ENCODE data around the gene ISG15.
"Not testable (repeated sequence)": the region's sequence is repeated elsewhere in the genome, so short reads cannot be mapped to it uniquely, and the experiment has no call there.

The ISG15 gene

GRCh38 chr1:985126-985525 lies 28.2 kb upstream of the ISG15 start:
- no peaks in the 10 kb centered on the region for H3K9me2 ChIP-seq (replicated peaks; ENCODE audit: insufficient read depth, low read length)

GRCh38 chr1:988061-988460 lies 25.2 kb upstream of the ISG15 start:
- not testable (repeated sequence) for H3K9me3 ChIP-seq (ENCODE audit: insufficient read depth, low read length); H3K4me2 ChIP-seq (ENCODE audit: low read depth, low read length, poor library complexity, severe bottlenecking); H3K79me2 ChIP-seq (ENCODE audit: insufficient read depth, low read length); H3K9ac ChIP-seq (ENCODE audit: low read length); H3K4me3 ChIP-seq (ENCODE audit: insufficient read depth, low read length, poor library complexity, severe bottlenecking); H3F3A ChIP-seq (ENCODE audit: insufficient read depth); H3K27ac ChIP-seq (ENCODE audit: low read depth, low read length); H3K9me2 ChIP-seq (replicated peaks; ENCODE audit: insufficient read depth, low read length); H3K36me3 ChIP-seq (ENCODE audit: low read length); H4K20me1 ChIP-seq (ENCODE audit: low read depth, low read length); H2AFZ ChIP-seq (ENCODE audit: low read depth, low read length, severe bottlenecking); H3K27me3 ChIP-seq (ENCODE audit: low read length)

More at GRCh38 chr1:985126-985525, 28.2 kb upstream of the ISG15 start:
- Histone ChIP-seq H3K27me3 (ENCODE audit: low read length) (no peaks in the 10 kb centered on the region), H3F3A (ENCODE audit: insufficient read depth) (no peaks in the 10 kb centered on the region), H3K27ac (ENCODE audit: low read depth, low read length) (no peak overlapping the region), H3K9me3 (ENCODE audit: insufficient read depth, low read length) (no peaks in the 10 kb centered on the region), H2AFZ (ENCODE audit: low read depth, low read length, severe bottlenecking) (no peak overlapping the region), H3K36me3 (ENCODE audit: low read length) (no peaks in the 10 kb centered on the region), H3K4me2 (ENCODE audit: low read depth, low read length, poor library complexity, severe bottlenecking) (no peak overlapping the region), H4K20me1 (ENCODE audit: low read depth, low read length) (no peaks in the 10 kb centered on the region), H3K79me2 (ENCODE audit: insufficient read depth, low read length) (no peaks in the 10 kb centered on the region), H3K9ac (ENCODE audit: low read length) (no peak overlapping the region), H3K4me3 (ENCODE audit: insufficient read depth, low read length, poor library complexity, severe bottlenecking) (no peak overlapping the region)
- TF ChIP-seq CTCF (IDR thresholded peaks at IDR 0.05; ENCODE audit: insufficient read depth, low read length, poor library complexity, severe bottlenecking) (no peak), EZH2phosphoT487 (conservative IDR thresholded peaks at IDR 0.05; ENCODE audit: low read length) (no peak)

GRCh38 chr1:991275-991674 lies 22.0 kb upstream of the ISG15 start:
- H3K4me2 ChIP-seq (ENCODE audit: low read depth, low read length, poor library complexity, severe bottlenecking), result not testable (repeated sequence)

GRCh38 chr1:991895-992294 lies 21.4 kb upstream of the ISG15 start:
- TF ChIP-seq CTCF (IDR thresholded peaks at IDR 0.05; ENCODE audit: insufficient read depth, low read length, poor library complexity, severe bottlenecking) (no peak), EZH2phosphoT487 (conservative IDR thresholded peaks at IDR 0.05; ENCODE audit: low read length) (no peak)
- no peak overlapping the region for H3K27ac ChIP-seq (ENCODE audit: low read depth, low read length)
- no peaks in the 10 kb centered on the region for H3K79me2 ChIP-seq (ENCODE audit: insufficient read depth, low read length)
- H3K4me2 ChIP-seq (ENCODE audit: low read depth, low read length, poor library complexity, severe bottlenecking), result no peak overlapping the region
- H3K27me3 ChIP-seq (ENCODE audit: low read length), result no peaks in the 10 kb centered on the region
- no peaks in the 10 kb centered on the region for H3K36me3 ChIP-seq (ENCODE audit: low read length)
- H3F3A ChIP-seq (ENCODE audit: insufficient read depth), result no peaks in the 10 kb centered on the region
- H2AFZ ChIP-seq (ENCODE audit: low read depth, low read length, severe bottlenecking), result no peak overlapping the region
- H3K9ac ChIP-seq (ENCODE audit: low read length), result no peak overlapping the region
- no peaks in the 10 kb centered on the region for H3K9me2 ChIP-seq (replicated peaks; ENCODE audit: insufficient read depth, low read length)
- H4K20me1 ChIP-seq (ENCODE audit: low read depth, low read length), result no peaks in the 10 kb centered on the region
- no peak overlapping the region for H3K4me3 ChIP-seq (ENCODE audit: insufficient read depth, low read length, poor library complexity, severe bottlenecking)
- H3K9me3 ChIP-seq (ENCODE audit: insufficient read depth, low read length), result no peaks in the 10 kb centered on the region

More at GRCh38 chr1:991275-991674, 22.0 kb upstream of the ISG15 start:
- not testable (repeated sequence) for H3K9ac ChIP-seq (ENCODE audit: low read length); H3F3A ChIP-seq (ENCODE audit: insufficient read depth); H3K36me3 ChIP-seq (ENCODE audit: low read length); H3K27ac ChIP-seq (ENCODE audit: low read depth, low read length); H2AFZ ChIP-seq (ENCODE audit: low read depth, low read length, severe bottlenecking); H3K9me3 ChIP-seq (ENCODE audit: insufficient read depth, low read length); H3K27me3 ChIP-seq (ENCODE audit: low read length); H4K20me1 ChIP-seq (ENCODE audit: low read depth, low read length); H3K4me3 ChIP-seq (ENCODE audit: insufficient read depth, low read length, poor library complexity, severe bottlenecking); H3K79me2 ChIP-seq (ENCODE audit: insufficient read depth, low read length); H3K9me2 ChIP-seq (replicated peaks; ENCODE audit: insufficient read depth, low read length)

All from SU-DHL-6 (cell line).